Activated T-helper 1 cell treated with anti-CD3 and anti-CD28 coated beads, Interleukin-12 subunit alpha, Interleukin-12 subunit beta, Interleukin-2, Interleukin-4 antibody, amounts not matched to agents 30 ng/mL and 10 ng/mL and 1 ng/mL, durations not matched to agents 14 hours and 24 hours and 36 hours (primary cell): ENCODE measurements around the gene GOLGA6L2. TPM values are rescaled to one million over a fixed set of nuclear protein-coding genes. Genes with fewer than 3 reads are reported as not detected.
"Not testable (repeated sequence)": the region's sequence is repeated elsewhere in the genome, so short reads cannot be mapped to it uniquely, and the experiment has no call there.

Experiments used
- DNase-seq: peaks from one replicate; pipeline ENCODE4 v3.0.0; 2021; ENCODE audit warnings: low spot score
- H3K27ac Mint-ChIP-seq: one replicate; pipeline ENCODE4 v1.8.0; 2021; ENCODE audit warnings: mild to moderate bottlenecking, mixed read lengths
- H3K27me3 Mint-ChIP-seq: one replicate; pipeline ENCODE4 v1.8.0; 2022; ENCODE audit warnings: mild to moderate bottlenecking, moderate library complexity, mixed read lengths; ENCODE audit not compliant: insufficient read depth
- H3K36me3 Mint-ChIP-seq: one replicate; pipeline ENCODE4 v1.8.0; 2021; ENCODE audit warnings: low read depth, mixed read lengths
- H3K4me1 Mint-ChIP-seq: one replicate; pipeline ENCODE4 v1.8.0; 2021; ENCODE audit warnings: low read depth, mixed read lengths
- H3K4me3 Mint-ChIP-seq: one replicate; pipeline ENCODE4 v1.8.0; 2021; ENCODE audit warnings: mild to moderate bottlenecking, moderate library complexity, mixed read lengths
- H3K9me3 Mint-ChIP-seq: one replicate; pipeline ENCODE4 v1.8.0; 2021; ENCODE audit warnings: mixed read lengths
- intact Hi-C: fragments of 100-400 bp; cut with micrococcal nuclease; formaldehyde crosslinking; loops from one replicate; pipeline ENCODE4 v1.15.1; 2024
- total RNA-seq: library from RNA; stranded (reverse); gene quantifications from 2 replicates; pipeline ENCODE4 v1.2.3, GENCODE V29; 2022

Gene GOLGA6L2
- total RNA-seq, 1 donor from 2014 or later = not detected

GRCh38 chr15:23441204-23441603, 5.8 kb downstream of the GOLGA6L2 start:
- Mint-ChIP-seq H3K36me3 (no peaks in the 10 kb centered on the region), H3K27ac (no peak overlapping the region), H3K4me3 (no peak overlapping the region), H3K4me1 (no peaks in the 10 kb centered on the region), H3K9me3 (no peaks in the 10 kb centered on the region), H3K27me3 (no peaks in the 10 kb centered on the region)
- no peak for DNase-seq
- intact Hi-C loops = no loop called here

- Mint-ChIP-seq H3K4me1 (no peaks in the 10 kb centered on the region), H3K27ac (no peak overlapping the region), H3K9me3 (no peaks in the 10 kb centered on the region), H3K27me3 (no peaks in the 10 kb centered on the region), H3K4me3 (no peak overlapping the region), H3K36me3 (no peaks in the 10 kb centered on the region)
- DNase-seq = no peak
- intact Hi-C loops = no loop called here
Observed at GRCh38 chr15:23440596-23440995, 6.4 kb downstream of the GOLGA6L2 start.

- Mint-ChIP-seq H3K36me3 (no peaks in the 10 kb centered on the region), H3K27me3 (no peaks in the 10 kb centered on the region), H3K9me3 (no peaks in the 10 kb centered on the region), H3K27ac (no peak overlapping the region), H3K4me1 (no peaks in the 10 kb centered on the region), H3K4me3 (no peak overlapping the region)
- DNase-seq = no peak
- intact Hi-C loops = no loop called here
Observed at GRCh38 chr15:23439513-23439912, 7.5 kb downstream of the GOLGA6L2 start.

- no peaks in the 10 kb centered on the region for H3K4me1 Mint-ChIP-seq
- H3K4me3 Mint-ChIP-seq = no peak overlapping the region
- H3K27ac Mint-ChIP-seq = no peak overlapping the region
Observed at GRCh38 chr15:23438816-23439466, 8.1 kb downstream of the GOLGA6L2 start.

GRCh38 chr15:23437673-23438072, 9.4 kb downstream of the GOLGA6L2 start:
- Mint-ChIP-seq H3K27ac (no peak overlapping the region), H3K27me3 (no peaks in the 10 kb centered on the region), H3K9me3 (no peaks in the 10 kb centered on the region), H3K36me3 (no peaks in the 10 kb centered on the region), H3K4me3 (no peak overlapping the region), H3K4me1 (no peaks in the 10 kb centered on the region)
- DNase-seq = no peak
- intact Hi-C loops = no loop called here

More at GRCh38 chr15:23438816-23439466, 8.1 kb downstream of the GOLGA6L2 start:
- Mint-ChIP-seq H3K27me3 (no peaks in the 10 kb centered on the region), H3K36me3 (no peaks in the 10 kb centered on the region), H3K9me3 (no peaks in the 10 kb centered on the region)
- no peak for DNase-seq
- intact Hi-C loops = no loop called here

- no peaks in the 10 kb centered on the region for H3K27me3 Mint-ChIP-seq
- H3K9me3 Mint-ChIP-seq = no peaks in the 10 kb centered on the region
- no peaks in the 10 kb centered on the region for H3K4me1 Mint-ChIP-seq
- H3K36me3 Mint-ChIP-seq = no peaks in the 10 kb centered on the region
- intact Hi-C loops = no loop called here
- DNase-seq = no peak
- H3K27ac Mint-ChIP-seq = no peak overlapping the region
- no peak overlapping the region for H3K4me3 Mint-ChIP-seq
Observed at GRCh38 chr15:23437146-23437545, 9.9 kb downstream of the GOLGA6L2 start.

GRCh38 chr15:23436421-23436820, 10.6 kb downstream of the GOLGA6L2 start:
- no peak overlapping the region for H3K27ac Mint-ChIP-seq
- intact Hi-C loops = no loop called here
- no peaks in the 10 kb centered on the region for H3K9me3 Mint-ChIP-seq
- no peaks in the 10 kb centered on the region for H3K36me3 Mint-ChIP-seq
- no peak overlapping the region for H3K4me3 Mint-ChIP-seq
- H3K4me1 Mint-ChIP-seq = no peaks in the 10 kb centered on the region
- DNase-seq = no peak
- no peaks in the 10 kb centered on the region for H3K27me3 Mint-ChIP-seq

GRCh38 chr15:23434699-23435098, 12.3 kb downstream of the GOLGA6L2 start:
- H3K36me3 Mint-ChIP-seq, H3K27me3 Mint-ChIP-seq, H3K4me1 Mint-ChIP-seq, H3K9me3 Mint-ChIP-seq, H3K4me3 Mint-ChIP-seq, H3K27ac Mint-ChIP-seq, intact Hi-C loops, DNase-seq: not testable (repeated sequence)

- H3K4me1 Mint-ChIP-seq, H3K36me3 Mint-ChIP-seq, DNase-seq, intact Hi-C loops, H3K27me3 Mint-ChIP-seq, H3K9me3 Mint-ChIP-seq, H3K27ac Mint-ChIP-seq, H3K4me3 Mint-ChIP-seq: not testable (repeated sequence)
Observed at GRCh38 chr15:23425327-23425726, 21.7 kb downstream of the GOLGA6L2 start.

- no peaks in the 10 kb centered on the region for H3K4me1 Mint-ChIP-seq
- H3K9me3 Mint-ChIP-seq = no peaks in the 10 kb centered on the region
- H3K36me3 Mint-ChIP-seq = no peaks in the 10 kb centered on the region
- intact Hi-C loops = no loop called here
- DNase-seq = no peak
- no peak overlapping the region for H3K27ac Mint-ChIP-seq
- no peaks in the 10 kb centered on the region for H3K27me3 Mint-ChIP-seq
- H3K4me3 Mint-ChIP-seq = no peak overlapping the region
Observed at GRCh38 chr15:23424111-23424904, 22.7 kb downstream of the GOLGA6L2 start.

GRCh38 chr15:23422946-23423708, 23.9 kb downstream of the GOLGA6L2 start:
- intact Hi-C loops = no loop called here
- Mint-ChIP-seq H3K27me3 (no peaks in the 10 kb centered on the region), H3K27ac (no peak overlapping the region), H3K4me1 (no peaks in the 10 kb centered on the region), H3K36me3 (no peaks in the 10 kb centered on the region), H3K4me3 (no peak overlapping the region), H3K9me3 (no peaks in the 10 kb centered on the region)
- DNase-seq = no peak

- no peak for DNase-seq
- H3K4me3 Mint-ChIP-seq = no peak overlapping the region
- H3K27ac Mint-ChIP-seq = no peak overlapping the region
- H3K27me3 Mint-ChIP-seq = no peaks in the 10 kb centered on the region
- H3K9me3 Mint-ChIP-seq = no peaks in the 10 kb centered on the region
- H3K36me3 Mint-ChIP-seq = no peaks in the 10 kb centered on the region
- intact Hi-C loops = no loop called here
- H3K4me1 Mint-ChIP-seq = no peaks in the 10 kb centered on the region
Observed at GRCh38 chr15:23422099-23422945, 24.7 kb downstream of the GOLGA6L2 start.
